ENCODE measurements around the gene CCDC170.

The CCDC170 gene

GRCh38 chr6:151659212-151659611 lies 165.4 kb downstream of the CCDC170 start:
- DNase-seq = no peak

GRCh38 chr6:151661509-151661908 lies 167.7 kb downstream of the CCDC170 start:
- DNase-seq = no peak

GRCh38 chr6:151661928-151662327 lies 168.1 kb downstream of the CCDC170 start:
- no peak for DNase-seq

- no peak for DNase-seq
These were observed 169.7 kb downstream of the CCDC170 start for GRCh38 chr6:151663559-151663958.

- DNase-seq = no peak
These were observed 170.6 kb downstream of the CCDC170 start for GRCh38 chr6:151664390-151664789.

GRCh38 chr6:151665329-151665728 lies 171.5 kb downstream of the CCDC170 start:
- no peak for DNase-seq

GRCh38 chr6:151666526-151666925 lies 172.7 kb downstream of the CCDC170 start:
- DNase-seq = no peak

GRCh38 chr6:151669208-151669560 lies 175.4 kb downstream of the CCDC170 start:
- DNase-seq = no peak

- no peak for DNase-seq
These were observed 176.3 kb downstream of the CCDC170 start for GRCh38 chr6:151670116-151670515.

All from T1000 (cell line).